ENCODE measurements around the gene CFAP52.
"Not testable (repeated sequence)": the region's sequence is repeated elsewhere in the genome, so short reads cannot be mapped to it uniquely, and the experiment has no call there.

CFAP52 gene

GRCh38 chr17:9553181-9553580 is 23.3 kb upstream of the CFAP52 start:
- Histone ChIP-seq H3K9ac (ENCODE audit: low read length) (no peak overlapping the region), H3K36me3 (ENCODE audit: control insufficient read depth, insufficient read depth, low read length) (no peaks in the 10 kb centered on the region), H3K4me3 (ENCODE audit: low read length) (no peak overlapping the region), H3K27me3 (ENCODE audit: control insufficient read depth, insufficient read depth, low read length) (no peaks in the 10 kb centered on the region), H3K9me3 (ENCODE audit: control insufficient read depth, low read length) (no peaks in the 10 kb centered on the region), H3K4me1 (ENCODE audit: control insufficient read depth, insufficient read depth, low read length) (no peaks in the 10 kb centered on the region)

DNA sequence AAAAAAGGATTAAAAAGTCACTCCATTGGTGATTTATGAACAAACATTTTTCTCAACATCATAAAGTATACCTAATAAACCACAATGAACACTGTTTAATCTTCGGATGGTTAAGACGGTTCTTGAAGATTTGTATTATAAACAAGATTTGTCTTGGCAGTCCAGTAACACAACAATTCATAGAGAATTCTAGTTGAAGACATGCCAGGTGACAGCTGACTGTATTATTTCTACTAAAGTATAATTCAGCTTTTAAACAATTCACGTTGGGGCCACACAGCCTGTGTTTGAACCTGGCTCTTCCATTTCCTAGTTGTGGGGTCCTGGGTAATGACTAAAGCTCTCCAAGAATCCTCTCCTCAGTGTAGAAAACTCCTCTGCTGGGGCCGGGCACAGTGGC is 22.8 kb upstream of the CFAP52 start:
- H3K4me1 ChIP-seq (ENCODE audit: control insufficient read depth, insufficient read depth, low read length): no peaks in the 10 kb centered on the region
- no peaks in the 10 kb centered on the region for H3K9me3 ChIP-seq (ENCODE audit: control insufficient read depth, low read length)

GRCh38 chr17:9554715-9555114 is 21.7 kb upstream of the CFAP52 start:
- H3K9me3 ChIP-seq (ENCODE audit: control insufficient read depth, low read length); H3K27me3 ChIP-seq (ENCODE audit: control insufficient read depth, insufficient read depth, low read length); H3K4me3 ChIP-seq (ENCODE audit: low read length); H3K4me1 ChIP-seq (ENCODE audit: control insufficient read depth, insufficient read depth, low read length); H3K36me3 ChIP-seq (ENCODE audit: control insufficient read depth, insufficient read depth, low read length); H3K9ac ChIP-seq (ENCODE audit: low read length): not testable (repeated sequence)

More for the DNA sequence above, 22.8 kb upstream of the CFAP52 start:
- Histone ChIP-seq H3K9ac (ENCODE audit: low read length) (no peak overlapping the region), H3K27me3 (ENCODE audit: control insufficient read depth, insufficient read depth, low read length) (no peaks in the 10 kb centered on the region), H3K36me3 (ENCODE audit: control insufficient read depth, insufficient read depth, low read length) (no peaks in the 10 kb centered on the region), H3K4me3 (ENCODE audit: low read length) (no peak overlapping the region)

DNA sequence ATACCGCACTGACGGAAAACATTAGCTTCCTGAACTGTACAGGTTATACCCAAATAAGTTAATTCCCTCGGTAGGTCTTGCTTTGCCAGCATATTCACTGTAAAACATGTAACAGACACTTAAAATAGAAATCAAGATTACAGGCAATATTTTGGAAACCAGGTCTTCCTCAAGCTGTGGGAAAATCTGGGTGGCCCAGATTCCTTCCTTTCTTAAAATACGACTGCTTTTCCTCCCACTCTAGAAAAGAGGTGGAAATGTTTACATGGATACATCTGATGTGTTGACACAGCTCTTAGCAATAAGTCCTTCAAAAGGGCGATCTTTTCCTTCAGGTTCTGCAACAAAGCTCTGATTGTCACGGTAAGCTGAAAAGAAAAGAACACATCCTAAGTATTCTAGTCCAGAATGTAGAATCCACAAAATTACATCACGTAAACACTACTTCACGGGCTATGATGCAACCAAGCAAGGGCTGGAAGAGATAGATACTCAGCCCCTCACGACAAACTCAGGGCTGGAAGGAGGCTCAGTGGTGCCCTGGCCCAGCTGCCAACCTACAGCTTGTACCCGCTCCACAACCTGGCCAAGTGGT is 19.2 kb upstream of the CFAP52 start:
- no peaks in the 10 kb centered on the region for H3K36me3 ChIP-seq (ENCODE audit: control insufficient read depth, insufficient read depth, low read length)
- H3K27me3 ChIP-seq (ENCODE audit: control insufficient read depth, insufficient read depth, low read length): no peaks in the 10 kb centered on the region
- no peaks in the 10 kb centered on the region for H3K4me1 ChIP-seq (ENCODE audit: control insufficient read depth, insufficient read depth, low read length)
- H3K9me3 ChIP-seq (ENCODE audit: control insufficient read depth, low read length): no peaks in the 10 kb centered on the region
- no peak overlapping the region for H3K4me3 ChIP-seq (ENCODE audit: low read length)
- no peak overlapping the region for H3K9ac ChIP-seq (ENCODE audit: low read length)

GRCh38 chr17:9557857-9558256 is 18.6 kb upstream of the CFAP52 start:
- no peaks in the 10 kb centered on the region for H3K36me3 ChIP-seq (ENCODE audit: control insufficient read depth, insufficient read depth, low read length)
- no peaks in the 10 kb centered on the region for H3K9me3 ChIP-seq (ENCODE audit: control insufficient read depth, low read length)
- H3K9ac ChIP-seq (ENCODE audit: low read length): no peak overlapping the region
- no peak overlapping the region for H3K4me3 ChIP-seq (ENCODE audit: low read length)
- H3K4me1 ChIP-seq (ENCODE audit: control insufficient read depth, insufficient read depth, low read length): no peaks in the 10 kb centered on the region
- no peaks in the 10 kb centered on the region for H3K27me3 ChIP-seq (ENCODE audit: control insufficient read depth, insufficient read depth, low read length)

GRCh38 chr17:9564104-9564503 is 12.3 kb upstream of the CFAP52 start:
- Histone ChIP-seq H3K9me3 (ENCODE audit: control insufficient read depth, low read length) (no peaks in the 10 kb centered on the region), H3K27me3 (ENCODE audit: control insufficient read depth, insufficient read depth, low read length) (no peaks in the 10 kb centered on the region), H3K36me3 (ENCODE audit: control insufficient read depth, insufficient read depth, low read length) (no peaks in the 10 kb centered on the region), H3K9ac (ENCODE audit: low read length) (no peak overlapping the region), H3K4me1 (ENCODE audit: control insufficient read depth, insufficient read depth, low read length) (no peaks in the 10 kb centered on the region), H3K4me3 (ENCODE audit: low read length) (no peak overlapping the region)

- no peak overlapping the region for H3K4me3 ChIP-seq (ENCODE audit: low read length)
- H3K36me3 ChIP-seq (ENCODE audit: control insufficient read depth, insufficient read depth, low read length): no peaks in the 10 kb centered on the region
- no peaks in the 10 kb centered on the region for H3K4me1 ChIP-seq (ENCODE audit: control insufficient read depth, insufficient read depth, low read length)
- no peak overlapping the region for H3K9ac ChIP-seq (ENCODE audit: low read length)
- no peaks in the 10 kb centered on the region for H3K9me3 ChIP-seq (ENCODE audit: control insufficient read depth, low read length)
- no peaks in the 10 kb centered on the region for H3K27me3 ChIP-seq (ENCODE audit: control insufficient read depth, insufficient read depth, low read length)
Observed at GRCh38 chr17:9566067-9566466, 10.4 kb upstream of the CFAP52 start.

DNA sequence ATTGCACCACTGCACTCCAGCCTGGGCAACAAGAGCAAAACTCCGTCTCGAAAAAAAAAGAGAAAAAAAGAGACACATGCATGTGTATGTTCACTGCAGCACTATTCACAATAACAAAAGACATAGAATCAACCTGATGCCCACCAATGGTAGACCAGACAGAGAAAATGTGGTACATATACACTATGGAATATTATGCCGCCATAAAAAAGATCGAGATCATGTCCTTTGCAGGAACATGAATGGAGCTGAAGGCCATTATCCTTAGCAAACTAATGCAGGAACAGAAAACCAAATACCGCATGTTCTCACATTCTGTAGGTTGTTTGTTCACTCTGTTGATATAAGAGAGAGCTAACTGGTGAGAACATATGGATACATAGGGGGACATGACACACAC is 9.7 kb upstream of the CFAP52 start:
- H3K36me3 ChIP-seq (ENCODE audit: control insufficient read depth, insufficient read depth, low read length); H3K9ac ChIP-seq (ENCODE audit: low read length); H3K27me3 ChIP-seq (ENCODE audit: control insufficient read depth, insufficient read depth, low read length); H3K4me1 ChIP-seq (ENCODE audit: control insufficient read depth, insufficient read depth, low read length); H3K4me3 ChIP-seq (ENCODE audit: low read length); H3K9me3 ChIP-seq (ENCODE audit: control insufficient read depth, low read length): not testable (repeated sequence)

DNA sequence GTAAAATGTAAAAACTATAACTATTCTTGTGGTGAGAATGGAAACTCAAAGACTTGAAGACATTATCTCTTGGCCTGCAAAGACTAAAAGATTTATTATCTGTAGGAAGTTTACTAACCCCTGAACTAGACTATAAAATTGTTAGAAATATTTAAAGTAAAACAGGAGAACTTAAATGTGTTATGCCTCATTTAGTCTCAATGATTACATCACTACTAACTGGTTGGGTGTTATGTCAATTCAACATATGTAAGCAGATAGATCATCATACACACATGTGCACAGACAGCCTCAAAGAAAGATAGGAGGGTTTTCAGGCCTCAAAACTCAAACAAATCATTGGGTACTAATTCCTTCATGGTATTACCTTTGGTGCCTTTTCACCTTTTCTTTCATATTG is 8.4 kb upstream of the CFAP52 start:
- H3K4me1 ChIP-seq (ENCODE audit: control insufficient read depth, insufficient read depth, low read length): no peaks in the 10 kb centered on the region

DNA sequence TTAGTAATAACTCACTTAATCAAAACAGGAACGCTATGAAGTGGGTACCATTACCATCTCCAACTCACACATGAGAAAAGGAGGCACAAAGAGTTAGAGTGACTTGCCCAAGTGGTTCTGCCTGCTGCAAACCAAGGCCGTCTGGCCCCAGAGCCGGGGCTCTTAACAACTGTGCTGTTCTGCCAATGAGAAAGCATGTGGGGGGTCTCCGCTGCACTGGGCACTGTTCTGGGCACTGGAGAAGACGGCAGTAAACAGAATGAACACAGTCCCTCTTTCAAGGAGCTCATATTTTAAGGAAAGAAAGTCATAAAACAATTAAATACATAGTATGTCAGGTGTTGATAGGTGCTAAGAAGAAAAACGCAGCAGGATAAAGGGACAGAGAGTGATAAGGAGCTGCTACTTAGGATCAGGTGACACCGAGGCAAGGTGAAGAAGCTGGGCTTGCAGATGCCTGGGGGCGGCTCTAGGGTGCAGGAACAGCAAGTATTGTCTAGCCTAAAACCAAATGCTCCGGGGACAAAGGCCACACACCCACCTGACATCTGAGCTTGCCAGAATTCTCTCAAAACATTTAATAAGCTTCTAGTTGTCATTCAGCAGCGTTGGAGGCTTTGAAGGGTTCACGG is 7.4 kb upstream of the CFAP52 start:
- Histone ChIP-seq H3K36me3 (ENCODE audit: control insufficient read depth, insufficient read depth, low read length) (no peaks in the 10 kb centered on the region), H3K4me3 (ENCODE audit: low read length) (no peak overlapping the region), H3K9ac (ENCODE audit: low read length) (no peak overlapping the region), H3K27me3 (ENCODE audit: control insufficient read depth, insufficient read depth, low read length) (no peaks in the 10 kb centered on the region), H3K9me3 (ENCODE audit: control insufficient read depth, low read length) (no peaks in the 10 kb centered on the region), H3K4me1 (ENCODE audit: control insufficient read depth, insufficient read depth, low read length) (no peaks in the 10 kb centered on the region)

More for the DNA sequence above, 8.4 kb upstream of the CFAP52 start:
- H3K36me3 ChIP-seq (ENCODE audit: control insufficient read depth, insufficient read depth, low read length): no peaks in the 10 kb centered on the region
- no peak overlapping the region for H3K9ac ChIP-seq (ENCODE audit: low read length)
- H3K4me3 ChIP-seq (ENCODE audit: low read length): no peak overlapping the region
- H3K27me3 ChIP-seq (ENCODE audit: control insufficient read depth, insufficient read depth, low read length): no peaks in the 10 kb centered on the region
- no peaks in the 10 kb centered on the region for H3K9me3 ChIP-seq (ENCODE audit: control insufficient read depth, low read length)

GRCh38 chr17:9571201-9571600 is 5.2 kb upstream of the CFAP52 start:
- Histone ChIP-seq H3K4me1 (ENCODE audit: control insufficient read depth, insufficient read depth, low read length) (peaks cover 6% of the 10 kb centered on the region), H3K9me3 (ENCODE audit: control insufficient read depth, low read length) (no peaks in the 10 kb centered on the region), H3K4me3 (ENCODE audit: low read length) (no peak overlapping the region), H3K9ac (ENCODE audit: low read length) (no peak overlapping the region), H3K27me3 (ENCODE audit: control insufficient read depth, insufficient read depth, low read length) (no peaks in the 10 kb centered on the region), H3K36me3 (ENCODE audit: control insufficient read depth, insufficient read depth, low read length) (no peaks in the 10 kb centered on the region)

GRCh38 chr17:9575381-9576101 is 901 bp upstream of the CFAP52 start, which contains the start of gene STX8:
STX8 (minus strand) TSS chr17:9575820; CDS start chr17:9575808, 12 bp downstream.
- peaks cover 6% of the 10 kb centered on the region for H3K4me1 ChIP-seq (ENCODE audit: control insufficient read depth, insufficient read depth, low read length)
- H3K9me3 ChIP-seq (ENCODE audit: control insufficient read depth, low read length): no peaks in the 10 kb centered on the region
- H3K9ac ChIP-seq (ENCODE audit: low read length): peak within 1 kb of the TSS; percentile 87
- H3K27me3 ChIP-seq (ENCODE audit: control insufficient read depth, insufficient read depth, low read length): no peaks in the 10 kb centered on the region
- H3K36me3 ChIP-seq (ENCODE audit: control insufficient read depth, insufficient read depth, low read length): no peaks in the 10 kb centered on the region
- peak within 1 kb of the TSS; percentile 99 for H3K4me3 ChIP-seq (ENCODE audit: low read length)

Measured in mucosa of stomach (tissue), 1 donor.